ENCODE results near the gene IDUA. TPM values are rescaled to one million over a fixed set of nuclear protein-coding genes. Genes with fewer than 3 reads are reported as not detected.

IDUA gene
- total and polyA plus RNA-seq, 2 of the 4 experiments (the other 2 are of a cell fraction) = 0.72 to 12.5 TPM

- H3K56ac ChIP-seq (ENCODE audit: extremely low read depth, insufficient read depth, low read length) = no peak overlapping the region
- DNase-seq (no peak), ATAC-seq (ENCODE audit: low read depth) (peak; percentile 11)
- H2BK20ac ChIP-seq (ENCODE audit: low read depth, low read length) = no peak overlapping the region
- no peak overlapping the region for H2BK15ac ChIP-seq (ENCODE audit: low read depth, low read length)
- no peak overlapping the region for H3K4ac ChIP-seq (ENCODE audit: low read depth, low read length)
- H3K27ac ChIP-seq (ENCODE audit: insufficient read depth, low read length) = no peak overlapping the region
- H3K18ac ChIP-seq (ENCODE audit: low read depth, low read length) = no peak overlapping the region
- H2AK5ac ChIP-seq (ENCODE audit: low read depth, low read length) = no peak overlapping the region
- CTCF ChIA-PET = no interaction called here
- H2BK5ac ChIP-seq (ENCODE audit: low read depth, low read length, poor library complexity, severe bottlenecking) = no peak overlapping the region
- no peak overlapping the region for H4K8ac ChIP-seq (ENCODE audit: low read depth in 2 of 2, low read length in 2 of 2)
- no peaks in the 10 kb centered on the region for H3K9me3 ChIP-seq (ENCODE audit: control insufficient read depth, insufficient read depth, low read length)
- no peaks in the 10 kb centered on the region for H3K79me1 ChIP-seq (ENCODE audit: low read depth in 1 of 2, low read length in 2 of 2)
- H3K14ac ChIP-seq (replicated peaks; ENCODE audit: low read depth, low read length) = no peak overlapping the region
- intact Hi-C loops (cut with micrococcal nuclease) (no loop called here), dilution Hi-C loops (cut with HindIII; ENCODE audit: low sequenced_read_pairs, unreplicated experiment) (no loop called here), in situ Hi-C loops (cut with MboI; ENCODE audit: low sequenced_read_pairs) (no loop called here)
- POLR2A ChIA-PET (ENCODE audit: unreplicated experiment) = no interaction called here
- TF ChIP-seq ELK1 (IDR thresholded peaks at IDR 0.05; ENCODE audit: borderline replicate concordance, low read depth, low read length) = no peak
- TF ChIP-seq NFE2L2 (IDR thresholded peaks at IDR 0.05; ENCODE audit: low read depth, low read length) = no peak
- no peak for TF ChIP-seq RAD21 (IDR thresholded peaks at IDR 0.05; ENCODE audit: low read length)
- TF ChIP-seq BHLHE40 (IDR thresholded peaks at IDR 0.05; ENCODE audit: low read depth, low read length) = no peak
- no peak for TF ChIP-seq RCOR1 (IDR thresholded peaks at IDR 0.05; ENCODE audit: insufficient replicate concordance, low read length)
- TF ChIP-seq CHD1 (IDR thresholded peaks at IDR 0.05; ENCODE audit: low read depth, low read length) = no peak
- no peak overlapping the region for H3K4me3 ChIP-seq (ENCODE audit: insufficient read depth, low read depth, low read length)
- no peak overlapping the region for H4K91ac ChIP-seq (ENCODE audit: insufficient read depth, low read depth, low read length)
- H3K36me3 ChIP-seq (ENCODE audit: control insufficient read depth, insufficient read depth, low read length) = peaks cover 23% of the 10 kb centered on the region
- H3K9ac ChIP-seq (ENCODE audit: low read depth, low read length) = no peak overlapping the region
- WGBS, 2 experiments (ENCODE audit: extremely low coverage in 2 of 2, insufficient read length in 1 of 2) = 44% methylated on average over 9 of the region's 26 CpGs; no CpG with 5 or more reads in 1 of the 2 experiments
- H3K23ac ChIP-seq (ENCODE audit: low read depth, low read length) = no peak overlapping the region
- peaks cover 9% of the 10 kb centered on the region; the same call in 1 of the 2 replicates for H4K20me1 ChIP-seq (ENCODE audit: insufficient read depth, low read length)
- no peak overlapping the region for H4K5ac ChIP-seq (ENCODE audit: low read depth, low read length)
- no peaks in the 10 kb centered on the region for H3K27me3 ChIP-seq (ENCODE audit: control insufficient read depth, insufficient read depth, low read length)
- no peak overlapping the region for H2AK9ac ChIP-seq (replicated peaks; ENCODE audit: low read depth, low read length, poor library complexity)
- peaks cover 4% of the 10 kb centered on the region; the same call in 1 of the 2 replicates for H3K4me1 ChIP-seq (ENCODE audit: control insufficient read depth, insufficient read depth, low read length)
- H2AFZ ChIP-seq (replicated peaks; ENCODE audit: low read length, poor library complexity) = no peak overlapping the region
- H3K4me2 ChIP-seq (ENCODE audit: low read depth, low read length) = no peak overlapping the region
- H3K9me1 ChIP-seq (ENCODE audit: insufficient read depth, low read length) = peaks cover 11% of the 10 kb centered on the region
- no peak overlapping the region for H2BK120ac ChIP-seq (ENCODE audit: low read depth, low read length)
- BruUV-seq (replicated peaks) = no TSS peak
These were observed 40.5 kb downstream of the IDUA start for GRCh38 chr4:1027219-1027914.
